Subcutaneous abdominal adipose tissue (tissue), 5 donors: ENCODE results near the gene SIM2.

ENCODE experiments used
- H3K27ac ChIP-seq: one replicate; pipeline ENCODE4 v1.7.0; 2013; ENCODE audit warnings: low read depth, mild to moderate bottlenecking, inconsistent platforms, low read length, moderate library complexity
- H3K27me3 ChIP-seq, 5 donors: one replicate each; pipeline ENCODE4 v1.7.0; 2013; ENCODE audit warnings: low read length in 5 of 5, inconsistent platforms in 1 of 5; ENCODE audit not compliant: control insufficient read depth in 5 of 5, insufficient read depth in 4 of 5
- H3K36me3 ChIP-seq, 5 donors: one replicate each; pipeline ENCODE4 v1.7.0; 2013; ENCODE audit warnings: low read length in 5 of 5; ENCODE audit not compliant: control insufficient read depth in 5 of 5, insufficient read depth in 5 of 5
- H3K4me1 ChIP-seq, 5 donors: one replicate each; pipeline ENCODE4 v1.7.0; 2013; ENCODE audit warnings: low read length in 5 of 5, mild to moderate bottlenecking in 3 of 5, moderate library complexity in 1 of 5; ENCODE audit not compliant: control insufficient read depth in 5 of 5, insufficient read depth in 5 of 5
- H3K4me3 ChIP-seq, 5 donors: one replicate each; pipeline ENCODE4 v1.7.0; 2013; ENCODE audit warnings: low read length in 5 of 5, low read depth in 1 of 5
- H3K9ac ChIP-seq, 5 donors: one replicate each; pipeline ENCODE4 v1.7.0; 2013; ENCODE audit warnings: low read length in 5 of 5, mild to moderate bottlenecking in 4 of 5, moderate library complexity in 3 of 5
- H3K9me3 ChIP-seq, 5 donors: one replicate each; pipeline ENCODE4 v1.7.0; 2013; ENCODE audit warnings: low read length in 5 of 5; ENCODE audit not compliant: control insufficient read depth in 5 of 5
- donor health status: healthy.
- donor health status: healthy.
- donor health status: healthy.
- donor health status: healthy.
- donor health status: healthy.

SIM2 gene

GRCh38 chr21:36699546-36700294, 805 bp downstream of the SIM2 start:
- H3K27ac ChIP-seq: no peak overlapping the region
- H3K9ac ChIP-seq: no peak overlapping the region
- H3K27me3 ChIP-seq: peaks cover 43 to 98% (median 89%) of the 10 kb centered on the region in 5 donors
- H3K9me3 ChIP-seq: peaks cover 0 to 3% (median 0%) of the 10 kb centered on the region in 5 donors
- H3K4me3 ChIP-seq: peak overlapping the region in 4 of 5 donors; percentile 48 to 66 (median 56)
- peaks cover 0 to 52% (median 43%) of the 10 kb centered on the region in 5 donors for H3K4me1 ChIP-seq
- no peaks in the 10 kb centered on the region for H3K36me3 ChIP-seq

GRCh38 chr21:36700295-36700970, 1.5 kb downstream of the SIM2 start:
- H3K9ac ChIP-seq: peak overlapping the region in 1 of 5 donors; percentile 30
- peak overlapping the region in 4 of 5 donors; percentile 36 to 66 (median 54) for H3K4me3 ChIP-seq
- H3K27me3 ChIP-seq: peaks cover 42 to 98% (median 89%) of the 10 kb centered on the region in 5 donors
- peaks cover 0 to 59% (median 50%) of the 10 kb centered on the region in 5 donors for H3K4me1 ChIP-seq
- H3K27ac ChIP-seq: no peak overlapping the region
- H3K9me3 ChIP-seq: peaks cover 0 to 3% (median 0%) of the 10 kb centered on the region in 5 donors
- no peaks in the 10 kb centered on the region for H3K36me3 ChIP-seq

GRCh38 chr21:36700971-36701755, 2.2 kb downstream of the SIM2 start:
- Histone ChIP-seq H3K9me3 (peaks cover 0 to 3% (median 0%) of the 10 kb centered on the region in 5 donors), H3K9ac (peak overlapping the region in 1 of 5 donors; percentile 30), H3K27me3 (peaks cover 49 to 98% (median 89%) of the 10 kb centered on the region in 5 donors), H3K36me3 (no peaks in the 10 kb centered on the region), H3K4me3 (peak overlapping the region in 4 of 5 donors; percentile 36 to 66 (median 47)), H3K27ac (no peak overlapping the region), H3K4me1 (peaks cover 0 to 63% (median 51%) of the 10 kb centered on the region in 5 donors)

GRCh38 chr21:36701756-36702621, 3.1 kb downstream of the SIM2 start:
- Histone ChIP-seq H3K9ac (no peak overlapping the region), H3K27me3 (peaks cover 49 to 98% (median 88%) of the 10 kb centered on the region in 5 donors), H3K4me3 (peak overlapping the region in 3 of 5 donors; percentile 32 to 66 (median 50)), H3K27ac (no peak overlapping the region), H3K4me1 (peaks cover 0 to 68% (median 53%) of the 10 kb centered on the region in 5 donors), H3K9me3 (no peaks in the 10 kb centered on the region), H3K36me3 (no peaks in the 10 kb centered on the region)

- Histone ChIP-seq H3K4me1 (peaks cover 0 to 66% (median 48%) of the 10 kb centered on the region in 5 donors), H3K36me3 (no peaks in the 10 kb centered on the region), H3K4me3 (no peak overlapping the region), H3K27me3 (peaks cover 46 to 98% (median 88%) of the 10 kb centered on the region in 5 donors), H3K9me3 (no peaks in the 10 kb centered on the region), H3K9ac (no peak overlapping the region), H3K27ac (no peak overlapping the region)
Measured at GRCh38 chr21:36702622-36702968, 3.7 kb downstream of the SIM2 start.

- Histone ChIP-seq H3K4me3 (no peak overlapping the region), H3K27ac (no peak overlapping the region), H3K9ac (no peak overlapping the region), H3K4me1 (peaks cover 0 to 66% (median 44%) of the 10 kb centered on the region in 5 donors), H3K9me3 (no peaks in the 10 kb centered on the region), H3K36me3 (no peaks in the 10 kb centered on the region), H3K27me3 (peaks cover 44 to 97% (median 86%) of the 10 kb centered on the region in 5 donors)
Measured at GRCh38 chr21:36703123-36703522, 4.2 kb downstream of the SIM2 start.

- no peak overlapping the region for H3K27ac ChIP-seq
- no peak overlapping the region for H3K9ac ChIP-seq
- no peaks in the 10 kb centered on the region for H3K36me3 ChIP-seq
- H3K4me1 ChIP-seq: peaks cover 0 to 66% (median 45%) of the 10 kb centered on the region in 5 donors
- no peaks in the 10 kb centered on the region for H3K9me3 ChIP-seq
- H3K27me3 ChIP-seq: peaks cover 48 to 97% (median 88%) of the 10 kb centered on the region in 5 donors
- H3K4me3 ChIP-seq: no peak overlapping the region
Measured at GRCh38 chr21:36703626-36704280, 4.8 kb downstream of the SIM2 start.

GRCh38 chr21:36704281-36704957, 5.5 kb downstream of the SIM2 start:
- Histone ChIP-seq H3K36me3 (no peaks in the 10 kb centered on the region), H3K9me3 (no peaks in the 10 kb centered on the region), H3K4me3 (no peak overlapping the region), H3K4me1 (peaks cover 0 to 67% (median 46%) of the 10 kb centered on the region in 5 donors), H3K27ac (no peak overlapping the region), H3K27me3 (peaks cover 50 to 99% (median 89%) of the 10 kb centered on the region in 5 donors), H3K9ac (no peak overlapping the region)
